ENCODE results near the gene FAM53A.

DNA sequence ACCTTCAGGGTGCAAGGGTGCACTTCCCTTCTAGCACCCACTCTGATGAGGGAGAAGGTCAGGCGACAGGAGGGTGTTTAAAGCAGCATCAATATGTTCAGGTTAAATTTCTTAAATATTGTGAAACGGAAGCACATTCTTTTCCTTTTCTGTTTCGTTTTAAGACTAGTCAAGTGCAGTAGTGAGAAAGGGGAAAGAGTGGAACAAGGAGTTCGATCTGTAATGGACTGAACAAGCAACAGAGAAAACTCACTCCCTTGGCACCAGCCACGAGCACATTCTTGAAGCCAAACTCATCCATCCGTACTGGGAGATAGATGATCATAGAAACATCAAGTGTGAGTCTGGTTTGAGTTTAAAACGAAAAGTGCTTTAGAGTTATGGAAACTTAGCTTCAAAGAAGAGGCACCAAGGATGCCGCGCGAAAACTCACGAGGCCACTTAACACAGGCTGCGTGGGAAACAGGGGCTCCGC is 815 bp downstream of the FAM53A start:
- TF ChIP-seq EP300 (IDR thresholded peaks at IDR 0.05) (no peak), ZFP36 (IDR thresholded peaks at IDR 0.05; ENCODE audit: borderline replicate concordance, partially characterized antibody) (no peak), POLR2A (IDR thresholded peaks at IDR 0.05; ENCODE audit: low read length) (no peak)
- TF ChIP-seq, protein P1, sequence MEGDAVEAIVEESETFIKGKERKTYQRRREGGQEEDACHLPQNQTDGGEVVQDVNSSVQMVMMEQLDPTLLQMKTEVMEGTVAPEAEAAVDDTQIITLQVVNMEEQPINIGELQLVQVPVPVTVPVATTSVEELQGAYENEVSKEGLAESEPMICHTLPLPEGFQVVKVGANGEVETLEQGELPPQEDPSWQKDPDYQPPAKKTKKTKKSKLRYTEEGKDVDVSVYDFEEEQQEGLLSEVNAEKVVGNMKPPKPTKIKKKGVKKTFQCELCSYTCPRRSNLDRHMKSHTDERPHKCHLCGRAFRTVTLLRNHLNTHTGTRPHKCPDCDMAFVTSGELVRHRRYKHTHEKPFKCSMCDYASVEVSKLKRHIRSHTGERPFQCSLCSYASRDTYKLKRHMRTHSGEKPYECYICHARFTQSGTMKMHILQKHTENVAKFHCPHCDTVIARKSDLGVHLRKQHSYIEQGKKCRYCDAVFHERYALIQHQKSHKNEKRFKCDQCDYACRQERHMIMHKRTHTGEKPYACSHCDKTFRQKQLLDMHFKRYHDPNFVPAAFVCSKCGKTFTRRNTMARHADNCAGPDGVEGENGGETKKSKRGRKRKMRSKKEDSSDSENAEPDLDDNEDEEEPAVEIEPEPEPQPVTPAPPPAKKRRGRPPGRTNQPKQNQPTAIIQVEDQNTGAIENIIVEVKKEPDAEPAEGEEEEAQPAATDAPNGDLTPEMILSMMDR (IDR thresholded peaks at IDR 0.05): no peak

All from A549 (cell line).